Bronchial epithelial cell (primary cell): ENCODE data around the gene CFAP251. TPM values are rescaled to one million over a fixed set of nuclear protein-coding genes. Genes with fewer than 3 reads are reported as not detected.

Source experiments
- DNase-seq: peaks from one replicate; pipeline ENCODE4 v3.0.0-alpha.2; 2010; ENCODE audit warnings: low read depth
- FAIRE-seq: peaks from 2 replicates; lab custom pipeline; 2011; peaks lifted over from hg19 to GRCh38; lab: Jason Lieb, UNC
- H3K27me3 ChIP-seq: 2 replicates; pipeline ENCODE4 v1.5.1; 2011; ENCODE audit warnings: low read length; ENCODE audit not compliant: control insufficient read depth, insufficient read depth
- H3K36me3 ChIP-seq: 2 replicates; pipeline ENCODE4 v1.5.1; 2011; ENCODE audit warnings: low read length; ENCODE audit not compliant: control insufficient read depth, insufficient read depth
- H3K4me3 ChIP-seq: 2 replicates; pipeline ENCODE4 v1.5.1; 2011; ENCODE audit warnings: mild to moderate bottlenecking, low read depth, low read length, control low read depth
- total RNA-seq: library from RNA; depleted of rRNA; stranded (reverse); fragments of >200 nt; gene quantifications from 2 replicates; pipeline ENCODE4 v1.2.1, GENCODE V29; 2014
- TF ChIP-seq, protein P1 (sequence below): IDR thresholded peaks from 2 replicates; pipeline ENCODE4 v1.5.1; 2011; ENCODE audit warnings: mild to moderate bottlenecking, moderate library complexity, low read length, control low read depth, inconsistent platforms; ENCODE audit not compliant: insufficient read depth, severe bottlenecking

CFAP251 gene
- total RNA-seq, 1 donor from 2014 or later = 13.7 TPM

DNA sequence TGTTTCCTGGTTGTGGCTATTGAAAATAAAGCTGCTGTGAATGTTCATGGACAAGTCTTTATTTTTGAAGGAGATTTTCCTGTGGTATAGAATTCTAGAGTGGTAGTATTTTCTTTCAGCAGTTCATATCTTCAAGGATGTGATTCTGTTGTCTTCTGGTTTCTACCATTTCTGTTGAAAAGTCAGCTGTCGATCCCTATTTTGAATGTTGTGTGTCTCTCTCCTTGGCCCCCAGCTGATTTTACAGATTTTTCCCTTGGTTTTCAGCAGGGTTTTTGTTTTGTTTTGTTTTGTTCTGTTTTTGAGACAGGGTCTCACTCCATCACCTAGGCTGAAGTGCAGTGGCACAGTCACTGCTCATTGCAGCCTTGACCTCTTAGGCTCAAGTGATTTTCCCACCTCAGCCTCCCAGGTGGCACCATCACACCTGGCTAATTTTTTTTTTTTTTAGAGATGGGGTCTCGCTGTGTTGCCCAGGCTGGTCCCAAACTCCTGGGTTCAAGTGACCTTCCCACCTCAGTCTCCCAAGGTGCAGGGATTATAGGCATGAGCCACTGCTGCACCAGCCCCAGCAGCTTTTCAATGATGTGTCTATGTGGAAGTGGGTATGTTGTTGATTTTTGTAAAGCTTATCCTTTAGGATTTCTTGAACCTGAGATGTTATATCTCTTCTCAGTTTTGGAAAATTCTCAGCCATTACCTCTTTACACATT is 28.1 kb downstream of the CFAP251 start:
- Histone ChIP-seq H3K4me3 (no peak overlapping the region), H3K36me3 (no peaks in the 10 kb centered on the region), H3K27me3 (no peaks in the 10 kb centered on the region)
- DNase-seq (no peak), FAIRE-seq (no peak)
- TF ChIP-seq, protein P1, sequence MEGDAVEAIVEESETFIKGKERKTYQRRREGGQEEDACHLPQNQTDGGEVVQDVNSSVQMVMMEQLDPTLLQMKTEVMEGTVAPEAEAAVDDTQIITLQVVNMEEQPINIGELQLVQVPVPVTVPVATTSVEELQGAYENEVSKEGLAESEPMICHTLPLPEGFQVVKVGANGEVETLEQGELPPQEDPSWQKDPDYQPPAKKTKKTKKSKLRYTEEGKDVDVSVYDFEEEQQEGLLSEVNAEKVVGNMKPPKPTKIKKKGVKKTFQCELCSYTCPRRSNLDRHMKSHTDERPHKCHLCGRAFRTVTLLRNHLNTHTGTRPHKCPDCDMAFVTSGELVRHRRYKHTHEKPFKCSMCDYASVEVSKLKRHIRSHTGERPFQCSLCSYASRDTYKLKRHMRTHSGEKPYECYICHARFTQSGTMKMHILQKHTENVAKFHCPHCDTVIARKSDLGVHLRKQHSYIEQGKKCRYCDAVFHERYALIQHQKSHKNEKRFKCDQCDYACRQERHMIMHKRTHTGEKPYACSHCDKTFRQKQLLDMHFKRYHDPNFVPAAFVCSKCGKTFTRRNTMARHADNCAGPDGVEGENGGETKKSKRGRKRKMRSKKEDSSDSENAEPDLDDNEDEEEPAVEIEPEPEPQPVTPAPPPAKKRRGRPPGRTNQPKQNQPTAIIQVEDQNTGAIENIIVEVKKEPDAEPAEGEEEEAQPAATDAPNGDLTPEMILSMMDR = no peak

DNA sequence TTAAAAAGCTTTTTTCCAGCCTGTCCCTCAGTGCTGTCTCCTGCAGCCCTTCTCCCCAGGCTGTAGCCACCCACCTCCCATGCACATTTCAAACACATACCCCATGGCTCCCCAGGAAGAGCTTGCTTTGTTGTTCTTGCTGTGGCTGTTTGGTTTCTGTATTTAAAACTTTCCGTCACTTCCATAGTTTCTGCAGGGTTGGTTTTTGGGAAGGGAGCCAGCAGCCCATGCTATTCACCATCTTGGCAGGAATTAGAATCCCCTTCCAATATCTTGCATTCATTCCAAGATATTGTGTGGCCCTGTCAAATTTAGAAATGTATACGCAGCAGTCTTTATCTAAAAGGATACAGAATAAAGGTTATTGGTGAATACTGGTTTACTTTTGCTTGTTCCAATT is 29.6 kb downstream of the CFAP251 start:
- DNase-seq (no peak), FAIRE-seq (no peak)
- TF ChIP-seq, protein P1 = no peak
- Histone ChIP-seq H3K36me3 (no peaks in the 10 kb centered on the region), H3K4me3 (no peak overlapping the region), H3K27me3 (no peaks in the 10 kb centered on the region)

DNA sequence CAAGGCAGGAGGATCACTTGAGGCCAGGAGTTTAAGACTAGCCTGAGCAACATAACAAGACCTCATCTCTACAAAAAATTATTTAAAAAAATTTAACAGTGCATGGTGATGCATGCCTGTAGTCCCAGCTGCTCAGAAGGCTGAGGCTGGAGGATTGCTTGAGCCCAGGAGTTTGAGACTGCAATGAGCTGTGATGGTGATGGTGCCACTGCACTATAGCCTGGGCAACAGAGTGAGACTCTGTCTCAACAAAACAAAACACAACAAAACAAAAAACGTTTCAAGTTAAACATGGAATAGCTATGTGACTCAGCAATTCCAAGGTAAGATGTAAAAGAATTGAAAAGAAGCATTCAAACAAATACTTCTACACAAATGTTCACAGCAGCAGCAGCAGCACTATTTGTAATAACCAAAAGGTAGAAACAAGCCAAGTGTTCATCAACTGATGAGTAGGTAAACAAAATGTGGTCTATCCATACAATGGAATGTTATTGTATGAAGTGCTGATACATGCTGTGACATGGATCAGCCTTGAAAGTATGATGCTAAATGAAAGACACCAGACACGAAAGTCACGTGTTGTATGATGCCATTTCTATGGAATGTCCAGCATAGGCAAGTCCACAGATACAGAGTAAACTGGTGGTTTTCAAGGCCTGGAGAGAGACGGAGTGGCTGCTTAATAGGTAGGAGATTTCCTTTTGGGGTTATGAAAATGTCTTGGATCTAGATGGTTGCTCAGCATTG is 31.4 kb downstream of the CFAP251 start:
- H3K36me3 ChIP-seq = no peaks in the 10 kb centered on the region
- peak; percentile 100 for DNase-seq
- H3K4me3 ChIP-seq = peak overlapping the region; percentile 16
- FAIRE-seq = peak; percentile 99
- H3K27me3 ChIP-seq = no peaks in the 10 kb centered on the region
- TF ChIP-seq, protein P1 = no peak

DNA sequence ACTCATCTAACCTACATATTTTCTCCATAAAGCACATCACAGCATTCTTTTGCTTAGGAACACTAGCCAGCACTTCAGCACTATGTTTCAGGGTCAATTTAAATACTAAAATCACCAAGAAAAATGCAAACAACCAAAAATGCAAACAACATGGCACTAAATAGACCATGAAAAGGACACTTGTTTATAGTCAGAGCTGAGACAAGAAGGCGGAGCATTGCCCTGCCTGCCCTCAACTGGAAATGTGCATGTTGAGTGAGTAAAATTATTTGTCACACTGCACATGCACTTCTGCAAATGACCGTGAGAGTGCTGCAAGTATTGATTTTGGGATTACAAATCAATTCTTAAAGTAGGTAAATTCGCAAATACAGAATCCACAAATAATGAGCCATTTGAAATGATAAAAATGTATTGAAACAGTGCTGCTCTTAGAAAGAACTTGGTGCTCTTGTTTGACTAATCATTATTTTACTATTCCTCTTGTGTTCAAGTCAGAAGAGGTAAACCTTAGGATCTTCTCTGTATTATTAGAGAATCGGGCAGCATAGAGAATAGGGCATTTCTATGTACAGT is 34.8 kb downstream of the CFAP251 start:
- DNase-seq = no peak
- TF ChIP-seq, protein P1 = no peak
- H3K4me3 ChIP-seq = no peak overlapping the region
- H3K36me3 ChIP-seq = no peaks in the 10 kb centered on the region
- H3K27me3 ChIP-seq = no peaks in the 10 kb centered on the region
- no peak for FAIRE-seq

DNA sequence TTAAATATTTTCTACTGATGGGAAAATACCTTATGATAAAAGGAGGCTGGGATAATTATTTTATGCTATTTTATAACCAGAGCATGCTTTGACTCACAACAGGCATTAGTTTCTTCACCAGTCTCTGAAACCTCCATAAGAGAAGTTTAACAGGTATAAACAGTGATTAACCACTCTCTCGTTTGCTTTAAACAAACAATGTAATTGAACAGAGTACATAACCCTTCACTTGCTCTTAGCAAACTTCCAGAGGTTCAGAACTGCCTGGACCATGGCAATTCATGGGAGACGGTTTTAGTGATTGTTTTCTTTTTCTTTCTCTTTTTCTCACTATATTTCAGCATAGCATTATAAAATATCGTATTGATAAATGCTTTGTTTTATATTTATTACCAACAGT is 35.3 kb downstream of the CFAP251 start:
- no peaks in the 10 kb centered on the region for H3K27me3 ChIP-seq
- peak; percentile 44 for DNase-seq
- FAIRE-seq = no peak
- H3K36me3 ChIP-seq = peaks cover 3% of the 10 kb centered on the region
- TF ChIP-seq, protein P1 = no peak
- H3K4me3 ChIP-seq = no peak overlapping the region
